Breast epithelium (tissue), 3 donors: ENCODE measurements around the gene MLC1.

Source experiments
- CTCF ChIP-seq, 3 donors: fragments of 450-650 bp; IDR thresholded peaks; one replicate each; pipeline ENCODE4 v1.5.1; 2016 to 2017; ENCODE audit warnings: antibody characterized with exemption in 3 of 3, mild to moderate bottlenecking in 3 of 3, moderate library complexity in 3 of 3
- POLR2A ChIP-seq: fragments of 450-650 bp; IDR thresholded peaks from one replicate; pipeline ENCODE4 v1.6.1; 2016; ENCODE audit warnings: antibody characterized with exemption, mild to moderate bottlenecking, moderate library complexity

- no peak for TF ChIP-seq CTCF (IDR thresholded peaks at IDR 0.05)
- no peak for TF ChIP-seq POLR2A
These were observed 25.8 kb upstream of the MLC1 start for GRCh38 chr22:50111056-50111455.
